BE2C (cell line): ENCODE results near the gene VTI1A.

Experiments
- DNase-seq: peaks from one replicate; pipeline ENCODE4 v3.0.0-alpha.2; 2020
- H3K27me3 ChIP-seq: fragments of 250-450 bp; sonication (Bioruptor Pico); 2 replicates; pipeline ENCODE4 v1.5.1; 2020; ENCODE audit warnings: mild to moderate bottlenecking
- H3K36me3 ChIP-seq: fragments of 250-450 bp; sonication (Bioruptor Pico); 2 replicates; pipeline ENCODE4 v1.5.1; 2020; ENCODE audit warnings: mild to moderate bottlenecking
- H3K4me1 ChIP-seq: fragments of 250-450 bp; sonication (Bioruptor Pico); 2 replicates; pipeline ENCODE4 v1.5.1; 2020
- H3K4me3 ChIP-seq: 2 replicates; pipeline ENCODE4 v1.5.1; 2011; ENCODE audit warnings: low read depth, low read length
- H3K9me3 ChIP-seq: fragments of 250-450 bp; sonication (Bioruptor Pico); 2 replicates; pipeline ENCODE4 v1.5.1; 2020
- CTCF ChIP-seq: IDR thresholded peaks from 2 replicates; pipeline ENCODE4 v1.5.1; 2012; ENCODE audit warnings: mild to moderate bottlenecking, low read depth, low read length

Gene VTI1A

GRCh38 chr10:112832361-112832878, 385.4 kb downstream of the VTI1A start:
- DNase-seq = no peak
- H3K4me1 ChIP-seq = no peaks in the 10 kb centered on the region
- no peaks in the 10 kb centered on the region for H3K9me3 ChIP-seq
- TF ChIP-seq CTCF = no peak
- H3K4me3 ChIP-seq = no peak overlapping the region
- H3K36me3 ChIP-seq = no peaks in the 10 kb centered on the region
- no peaks in the 10 kb centered on the region for H3K27me3 ChIP-seq

GRCh38 chr10:112832959-112833358, 385.9 kb downstream of the VTI1A start:
- H3K36me3 ChIP-seq = no peaks in the 10 kb centered on the region
- H3K27me3 ChIP-seq = no peaks in the 10 kb centered on the region
- no peaks in the 10 kb centered on the region for H3K4me1 ChIP-seq
- no peak for TF ChIP-seq CTCF
- H3K4me3 ChIP-seq = no peak overlapping the region
- H3K9me3 ChIP-seq = no peaks in the 10 kb centered on the region
- DNase-seq = no peak

GRCh38 chr10:112834751-112835181, 387.8 kb downstream of the VTI1A start:
- no peaks in the 10 kb centered on the region for H3K4me1 ChIP-seq
- H3K9me3 ChIP-seq = no peaks in the 10 kb centered on the region
- TF ChIP-seq CTCF = no peak
- no peak overlapping the region for H3K4me3 ChIP-seq
- no peaks in the 10 kb centered on the region for H3K27me3 ChIP-seq
- no peak for DNase-seq
- H3K36me3 ChIP-seq = no peaks in the 10 kb centered on the region

- no peaks in the 10 kb centered on the region for H3K36me3 ChIP-seq
- TF ChIP-seq CTCF = no peak
- H3K4me3 ChIP-seq = no peak overlapping the region
- no peak for DNase-seq
- H3K4me1 ChIP-seq = no peaks in the 10 kb centered on the region
- H3K27me3 ChIP-seq = no peaks in the 10 kb centered on the region
- no peaks in the 10 kb centered on the region for H3K9me3 ChIP-seq
Measured at GRCh38 chr10:112835217-112835715, 388.3 kb downstream of the VTI1A start.

GRCh38 chr10:112835944-112836451, 389.0 kb downstream of the VTI1A start:
- Histone ChIP-seq H3K36me3 (no peaks in the 10 kb centered on the region), H3K9me3 (no peaks in the 10 kb centered on the region), H3K27me3 (no peaks in the 10 kb centered on the region), H3K4me1 (no peaks in the 10 kb centered on the region), H3K4me3 (no peak overlapping the region)
- no peak for DNase-seq
- TF ChIP-seq CTCF = no peak

GRCh38 chr10:112838784-112839481, 391.9 kb downstream of the VTI1A start:
- no peaks in the 10 kb centered on the region for H3K9me3 ChIP-seq
- no peak for TF ChIP-seq CTCF
- no peaks in the 10 kb centered on the region for H3K27me3 ChIP-seq
- H3K4me1 ChIP-seq = peaks cover 16% of the 10 kb centered on the region
- DNase-seq = no peak
- no peak overlapping the region for H3K4me3 ChIP-seq
- H3K36me3 ChIP-seq = no peaks in the 10 kb centered on the region
